Karpas-422 (cell line): ENCODE measurements around the gene LBHD2. TPM values are rescaled to one million over a fixed set of nuclear protein-coding genes. Genes with fewer than 3 reads are reported as not detected.

Source experiments
- DNase-seq: peaks from one replicate; pipeline ENCODE4 v3.0.0-alpha.2; 2015
- H2AFZ ChIP-seq: fragments of 200-600 bp; sonication (generic); 2 replicates; pipeline ENCODE4 v1.6.1; 2014; ENCODE audit warnings: antibody characterized with exemption, low read length, mixed read lengths
- H3K27ac ChIP-seq: fragments of 200-600 bp; sonication (generic); 2 replicates; pipeline ENCODE4 v1.5.1; 2014; ENCODE audit warnings: mild to moderate bottlenecking, low read length, moderate library complexity
- H3K27me3 ChIP-seq: fragments of 200-600 bp; sonication (generic); 2 replicates; pipeline ENCODE4 v1.6.1; 2014; ENCODE audit warnings: low read length, mixed read lengths
- H3K36me3 ChIP-seq: fragments of 200-600 bp; sonication (generic); 2 replicates; pipeline ENCODE4 v1.6.1; 2014; ENCODE audit warnings: low read length, mixed read lengths; ENCODE audit not compliant: insufficient read depth
- H3K4me1 ChIP-seq: fragments of 200-600 bp; sonication (generic); 2 replicates; pipeline ENCODE4 v1.6.1; 2014; ENCODE audit warnings: mild to moderate bottlenecking, low read length, mixed read lengths
- H3K4me2 ChIP-seq: fragments of 200-600 bp; sonication (generic); 2 replicates; pipeline ENCODE4 v1.6.1; 2014; ENCODE audit warnings: low read length, low read depth, mild to moderate bottlenecking; ENCODE audit not compliant: poor library complexity, severe bottlenecking
- H3K4me3 ChIP-seq: fragments of 200-600 bp; sonication (generic); 2 replicates; pipeline ENCODE4 v1.5.1; 2014; ENCODE audit warnings: mild to moderate bottlenecking, antibody characterized with exemption, low read length, mixed read lengths
- H3K79me2 ChIP-seq: fragments of 200-600 bp; sonication (generic); 2 replicates; pipeline ENCODE4 v1.6.1; 2014; ENCODE audit warnings: mild to moderate bottlenecking, low read length, mixed read lengths
- H3K9ac ChIP-seq: fragments of 200-600 bp; sonication (generic); 2 replicates; pipeline ENCODE4 v1.6.0; 2014; ENCODE audit warnings: low read length
- H3K9me2 ChIP-seq: fragments of 200-600 bp; sonication (generic), shearing (Covaris generic); replicated peaks from 2 replicates; pipeline ENCODE4 v1.6.0; 2014; ENCODE audit warnings: mild to moderate bottlenecking, low read length, moderate library complexity; ENCODE audit not compliant: insufficient read depth
- H3K9me3 ChIP-seq: fragments of 300-700, 200-600 bp; sonication (generic); 2 replicates; pipeline ENCODE4 v1.6.1; 2014; ENCODE audit warnings: low read length, mixed read lengths
- H4K20me1 ChIP-seq: fragments of 200-600 bp; sonication (generic); 2 replicates; pipeline ENCODE4 v1.6.1; 2014; ENCODE audit warnings: mild to moderate bottlenecking, antibody characterized with exemption, low read length, low read depth; ENCODE audit not compliant: insufficient read depth
- total RNA-seq: library from RNA; depleted of rRNA; stranded (reverse); fragments of >200 nt; shearing (Covaris generic); gene quantifications from 2 replicates; pipeline ENCODE4 v1.2.3, GENCODE V29; 2014; ENCODE audit warnings: low replicate concordance

Gene LBHD2
- total RNA-seq, 1 experiment from 2014 or later, result not detected

GRCh38 chr14:103064978-103065377 is 19.0 kb upstream of the LBHD2 start:
- H3K4me2 ChIP-seq, result no peak overlapping the region
- no peak overlapping the region for H3K9ac ChIP-seq
- DNase-seq, result no peak
- no peaks in the 10 kb centered on the region for H4K20me1 ChIP-seq
- H3K9me2 ChIP-seq, result no peaks in the 10 kb centered on the region
- no peak overlapping the region for H3K4me3 ChIP-seq
- H3K36me3 ChIP-seq, result no peaks in the 10 kb centered on the region
- no peaks in the 10 kb centered on the region for H3K9me3 ChIP-seq
- no peak overlapping the region for H3K27ac ChIP-seq
- H3K79me2 ChIP-seq, result no peaks in the 10 kb centered on the region
- H2AFZ ChIP-seq, result no peak overlapping the region
- H3K27me3 ChIP-seq, result no peaks in the 10 kb centered on the region
- no peaks in the 10 kb centered on the region for H3K4me1 ChIP-seq

GRCh38 chr14:103065861-103066260 is 18.1 kb upstream of the LBHD2 start:
- H3K4me1 ChIP-seq, result no peaks in the 10 kb centered on the region
- H3K27ac ChIP-seq, result no peak overlapping the region
- H3K9ac ChIP-seq, result no peak overlapping the region
- H2AFZ ChIP-seq, result no peak overlapping the region
- no peaks in the 10 kb centered on the region for H3K9me3 ChIP-seq
- H4K20me1 ChIP-seq, result no peaks in the 10 kb centered on the region
- H3K36me3 ChIP-seq, result no peaks in the 10 kb centered on the region
- H3K79me2 ChIP-seq, result no peaks in the 10 kb centered on the region
- no peak for DNase-seq
- H3K9me2 ChIP-seq, result no peaks in the 10 kb centered on the region
- no peak overlapping the region for H3K4me3 ChIP-seq
- H3K4me2 ChIP-seq, result no peak overlapping the region
- no peaks in the 10 kb centered on the region for H3K27me3 ChIP-seq

- Histone ChIP-seq H3K9me3 (no peaks in the 10 kb centered on the region), H4K20me1 (no peaks in the 10 kb centered on the region), H3K36me3 (no peaks in the 10 kb centered on the region), H3K4me3 (no peak overlapping the region), H3K9me2 (no peaks in the 10 kb centered on the region), H3K79me2 (no peaks in the 10 kb centered on the region), H3K27me3 (no peaks in the 10 kb centered on the region), H2AFZ (no peak overlapping the region), H3K4me1 (no peaks in the 10 kb centered on the region), H3K27ac (no peak overlapping the region), H3K9ac (no peak overlapping the region), H3K4me2 (no peak overlapping the region)
- no peak for DNase-seq
These were observed 17.6 kb upstream of the LBHD2 start for GRCh38 chr14:103066399-103066798.

GRCh38 chr14:103067231-103067954 is 16.6 kb upstream of the LBHD2 start:
- H2AFZ ChIP-seq, result no peak overlapping the region
- H3K36me3 ChIP-seq, result no peaks in the 10 kb centered on the region
- no peak overlapping the region for H3K4me2 ChIP-seq
- no peak overlapping the region for H3K9ac ChIP-seq
- no peaks in the 10 kb centered on the region for H3K9me3 ChIP-seq
- H3K27ac ChIP-seq, result no peak overlapping the region
- no peaks in the 10 kb centered on the region for H3K4me1 ChIP-seq
- H3K4me3 ChIP-seq, result no peak overlapping the region
- H3K9me2 ChIP-seq, result no peaks in the 10 kb centered on the region
- no peaks in the 10 kb centered on the region for H4K20me1 ChIP-seq
- DNase-seq, result no peak
- no peaks in the 10 kb centered on the region for H3K27me3 ChIP-seq
- no peaks in the 10 kb centered on the region for H3K79me2 ChIP-seq

GRCh38 chr14:103068351-103069073 is 15.5 kb upstream of the LBHD2 start:
- no peaks in the 10 kb centered on the region for H4K20me1 ChIP-seq
- no peaks in the 10 kb centered on the region for H3K36me3 ChIP-seq
- H3K79me2 ChIP-seq, result no peaks in the 10 kb centered on the region
- no peak for DNase-seq
- H2AFZ ChIP-seq, result no peak overlapping the region
- no peak overlapping the region for H3K27ac ChIP-seq
- H3K9ac ChIP-seq, result no peak overlapping the region
- H3K4me2 ChIP-seq, result no peak overlapping the region
- H3K4me1 ChIP-seq, result no peaks in the 10 kb centered on the region
- no peak overlapping the region for H3K4me3 ChIP-seq
- no peaks in the 10 kb centered on the region for H3K27me3 ChIP-seq
- H3K9me2 ChIP-seq, result no peaks in the 10 kb centered on the region
- H3K9me3 ChIP-seq, result no peaks in the 10 kb centered on the region

GRCh38 chr14:103070263-103070885 is 13.6 kb upstream of the LBHD2 start:
- Histone ChIP-seq H3K9me3 (no peaks in the 10 kb centered on the region), H3K9ac (no peak overlapping the region), H3K27ac (no peak overlapping the region), H3K4me1 (peaks cover 4% of the 10 kb centered on the region), H3K4me3 (no peak overlapping the region), H3K36me3 (no peaks in the 10 kb centered on the region), H2AFZ (no peak overlapping the region), H3K79me2 (no peaks in the 10 kb centered on the region), H3K27me3 (no peaks in the 10 kb centered on the region), H4K20me1 (no peaks in the 10 kb centered on the region; the same call in 1 of the 2 replicates), H3K4me2 (no peak overlapping the region), H3K9me2 (no peaks in the 10 kb centered on the region)
- no peak for DNase-seq

GRCh38 chr14:103070971-103071542 is 13.0 kb upstream of the LBHD2 start:
- Histone ChIP-seq H2AFZ (no peak overlapping the region), H3K9me3 (no peaks in the 10 kb centered on the region), H3K9ac (no peak overlapping the region), H4K20me1 (no peaks in the 10 kb centered on the region; the same call in 1 of the 2 replicates), H3K27me3 (no peaks in the 10 kb centered on the region), H3K27ac (no peak overlapping the region), H3K4me1 (peaks cover 9% of the 10 kb centered on the region), H3K79me2 (no peaks in the 10 kb centered on the region), H3K4me3 (no peak overlapping the region), H3K4me2 (no peak overlapping the region), H3K36me3 (no peaks in the 10 kb centered on the region), H3K9me2 (no peaks in the 10 kb centered on the region)
- DNase-seq, result no peak
